AG10803 (cell line): Measurements from ENCODE around the gene CTSZ.

ENCODE experiments used
- DNase-seq: peaks from one replicate; pipeline ENCODE4 v3.0.0; 2010; ENCODE audit warnings: low read depth
- H3K4me3 ChIP-seq: 2 replicates; pipeline ENCODE4 v1.5.1; 2011; ENCODE audit warnings: mild to moderate bottlenecking, low read length, control low read depth
- CTCF ChIP-seq: conservative IDR thresholded peaks from 2 replicates; pipeline ENCODE4 v1.5.1; 2011; ENCODE audit warnings: mild to moderate bottlenecking, low read length, control low read depth, inconsistent platforms

CTSZ gene

GRCh38 chr20:59002874-59003399, 4.1 kb downstream of the CTSZ start:
- TF ChIP-seq CTCF, result no peak
- no peak overlapping the region for H3K4me3 ChIP-seq
- DNase-seq, result no peak

DNA sequence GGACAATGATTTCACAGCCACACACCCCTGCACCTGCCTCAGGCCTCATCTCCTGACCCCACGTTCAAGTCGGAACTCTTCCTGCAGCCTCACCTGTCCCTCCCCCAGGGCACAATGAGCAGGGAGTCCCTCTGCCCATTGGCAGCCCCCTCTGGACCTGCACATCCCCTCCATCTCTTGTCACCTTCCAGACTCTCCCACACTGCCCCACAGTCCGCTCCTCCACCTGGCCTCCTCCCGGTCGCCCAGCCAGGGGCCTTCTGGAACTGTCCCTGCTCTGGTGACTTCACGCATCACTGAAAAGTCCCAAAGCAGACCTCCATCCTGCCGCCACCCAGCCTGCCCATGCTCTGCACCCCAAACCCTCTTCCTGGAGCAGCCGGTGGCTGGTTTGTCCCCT, 4.7 kb downstream of the CTSZ start:
- no peak overlapping the region for H3K4me3 ChIP-seq
- no peak for DNase-seq
- no peak for TF ChIP-seq CTCF

DNA sequence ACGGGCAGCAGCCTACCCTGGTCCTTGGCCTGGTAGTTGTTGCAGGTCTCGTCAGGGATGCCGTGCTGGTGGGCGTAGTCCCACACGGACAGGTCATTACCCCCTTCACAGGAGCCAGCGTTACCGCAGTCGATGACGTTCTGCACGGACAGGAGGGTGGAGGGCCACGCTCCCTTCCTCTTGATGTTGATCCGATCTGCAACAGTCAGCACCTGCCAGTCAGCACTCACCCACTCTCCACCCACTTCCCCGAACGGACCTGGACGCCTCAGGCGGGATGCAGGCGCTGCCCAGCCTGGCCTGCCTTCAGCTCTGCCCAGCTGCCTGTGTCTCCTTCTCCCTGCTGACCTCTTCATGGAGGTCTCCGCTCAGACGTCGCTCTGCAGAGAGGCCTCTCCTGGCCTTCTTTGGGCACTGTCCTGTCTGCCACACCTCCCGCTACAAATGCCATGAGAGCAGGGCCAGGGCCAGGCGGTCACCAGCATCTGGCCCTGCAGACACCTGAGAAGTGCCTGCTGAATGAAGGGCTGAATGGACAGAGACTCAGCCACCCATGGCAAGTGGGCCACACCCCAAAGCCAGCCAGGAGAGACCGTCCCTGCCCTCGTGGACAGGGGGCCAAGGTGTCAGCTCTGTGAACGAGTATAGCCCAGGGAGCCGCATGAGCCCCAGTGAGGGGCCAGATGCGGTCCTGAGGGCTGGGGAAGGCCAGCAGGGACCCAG, 5.4 kb downstream of the CTSZ start:
- H3K4me3 ChIP-seq, result no peak overlapping the region
- no peak for DNase-seq
- TF ChIP-seq CTCF, result no peak

DNA sequence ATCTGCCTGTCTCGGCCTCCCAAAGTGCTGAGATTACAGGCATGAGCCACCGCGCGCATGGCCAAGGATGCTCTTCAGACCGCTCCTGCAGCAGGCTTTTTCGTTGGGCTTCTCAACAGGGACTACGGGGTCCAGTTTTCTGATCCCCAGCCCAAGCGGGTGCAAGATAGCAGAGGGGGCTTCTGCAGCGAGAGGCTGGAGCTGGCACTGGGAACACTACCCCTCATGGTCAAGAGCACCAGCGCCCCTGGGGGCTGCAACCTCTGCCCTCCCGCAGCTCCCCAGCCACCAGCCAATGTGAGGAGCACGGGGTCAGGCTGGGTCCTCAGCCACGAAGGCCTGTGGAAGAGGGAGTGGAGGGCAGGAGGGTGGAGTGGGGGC, 6.0 kb downstream of the CTSZ start:
- TF ChIP-seq CTCF, result no peak
- no peak for DNase-seq
- no peak overlapping the region for H3K4me3 ChIP-seq

DNA sequence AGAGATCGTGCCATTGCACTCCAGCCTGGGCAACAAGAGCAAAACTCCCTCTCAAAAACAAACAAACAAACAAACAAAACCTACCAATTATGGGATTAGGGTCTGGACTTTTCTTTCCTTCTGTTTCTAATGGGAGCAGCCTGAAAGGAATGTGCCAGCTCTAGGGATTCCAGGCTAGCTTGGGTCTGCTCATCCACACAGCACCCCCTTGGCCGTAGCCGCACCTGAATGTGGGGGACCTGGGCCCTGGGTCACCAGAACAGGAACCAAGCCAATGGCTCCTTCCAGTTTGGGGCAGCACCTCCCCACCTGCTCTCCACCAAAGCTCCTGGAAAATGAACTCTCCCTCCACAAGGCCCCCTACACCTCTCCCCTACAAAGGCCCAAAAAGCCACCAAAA, 6.7 kb downstream of the CTSZ start:
- no peak overlapping the region for H3K4me3 ChIP-seq
- DNase-seq, result no peak
- no peak for TF ChIP-seq CTCF

DNA sequence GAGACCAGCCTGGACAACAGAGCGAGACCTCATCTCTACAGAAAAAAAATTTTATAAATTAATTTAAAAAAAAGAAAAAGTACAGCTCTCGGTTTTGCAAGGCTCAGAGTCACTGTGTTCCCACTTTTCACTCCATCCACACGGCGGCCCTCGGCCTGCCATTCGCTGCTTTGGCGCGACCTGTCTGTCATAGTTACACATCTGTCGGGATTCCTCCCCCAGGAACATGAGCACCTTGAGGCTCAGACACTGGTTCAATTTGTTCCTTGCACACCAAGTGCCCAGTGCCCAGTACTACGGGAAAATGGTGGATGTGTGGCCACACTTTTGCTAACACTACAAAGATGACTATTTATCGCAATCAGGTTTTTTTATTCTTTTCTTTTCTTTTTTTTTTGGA, 8.4 kb downstream of the CTSZ start:
- DNase-seq, result no peak
- no peak overlapping the region for H3K4me3 ChIP-seq
- TF ChIP-seq CTCF, result no peak

- H3K4me3 ChIP-seq, result no peak overlapping the region
- DNase-seq, result no peak
- no peak for TF ChIP-seq CTCF
These were observed 9.8 kb downstream of the CTSZ start for GRCh38 chr20:58997141-58997770.
